Stimulated activated CD4-positive, alpha-beta T cell treated with anti-CD3 and anti-CD28 coated beads, TNF-alpha, amount 100 ng/mL, for 4 hours (primary cell): ENCODE results near the gene TFPT.
"Not testable (repeated sequence)": the region's sequence is repeated elsewhere in the genome, so short reads cannot be mapped to it uniquely, and the experiment has no call there.

Source experiments
- DNase-seq, 3 experiments: peaks; one replicate each; pipeline ENCODE4 v3.0.0-alpha.2; 2020; ENCODE audit warnings: low read depth in 3 of 3

Gene TFPT

DNA sequence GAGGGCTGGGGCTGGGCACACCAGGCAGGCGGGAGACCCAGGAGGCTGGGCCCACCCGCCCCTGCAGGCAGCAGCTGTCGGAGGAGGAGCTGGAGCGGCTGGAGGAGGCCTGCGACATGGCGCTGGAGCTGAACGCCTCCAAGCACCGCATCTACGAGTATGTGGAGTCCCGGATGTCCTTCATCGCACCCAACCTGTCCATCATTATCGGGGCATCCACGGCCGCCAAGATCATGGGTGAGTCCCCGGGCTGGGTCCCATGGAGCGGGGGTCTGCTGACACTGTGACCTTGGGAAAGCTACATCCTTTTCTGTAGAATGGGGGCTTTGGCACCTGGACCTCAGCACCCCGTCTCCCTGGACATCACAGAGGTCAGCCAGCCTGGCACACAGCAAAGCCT lies 8.2 kb upstream of the TFPT start:
- no peak for DNase-seq

DNA sequence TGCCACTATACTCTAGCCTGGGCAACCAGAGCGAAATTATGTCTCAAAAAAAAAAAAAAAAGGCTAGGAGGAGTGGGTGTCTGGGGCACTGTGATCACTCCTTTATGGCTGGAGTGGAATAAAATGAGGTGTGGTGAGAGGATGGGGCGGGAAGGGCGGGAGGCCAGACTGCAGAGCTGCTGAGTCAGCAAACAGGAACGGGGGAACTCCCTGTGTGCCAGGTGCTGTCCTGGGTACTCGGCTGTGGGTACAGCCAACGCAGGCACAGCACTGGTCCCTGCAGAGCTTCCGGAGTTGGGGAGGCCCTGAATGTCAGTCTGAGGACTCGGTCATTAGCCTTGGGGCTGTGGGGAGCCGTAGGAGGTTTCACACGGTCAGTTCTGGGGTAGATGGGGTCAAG lies 5.8 kb upstream of the TFPT start:
- no peak for DNase-seq

DNA sequence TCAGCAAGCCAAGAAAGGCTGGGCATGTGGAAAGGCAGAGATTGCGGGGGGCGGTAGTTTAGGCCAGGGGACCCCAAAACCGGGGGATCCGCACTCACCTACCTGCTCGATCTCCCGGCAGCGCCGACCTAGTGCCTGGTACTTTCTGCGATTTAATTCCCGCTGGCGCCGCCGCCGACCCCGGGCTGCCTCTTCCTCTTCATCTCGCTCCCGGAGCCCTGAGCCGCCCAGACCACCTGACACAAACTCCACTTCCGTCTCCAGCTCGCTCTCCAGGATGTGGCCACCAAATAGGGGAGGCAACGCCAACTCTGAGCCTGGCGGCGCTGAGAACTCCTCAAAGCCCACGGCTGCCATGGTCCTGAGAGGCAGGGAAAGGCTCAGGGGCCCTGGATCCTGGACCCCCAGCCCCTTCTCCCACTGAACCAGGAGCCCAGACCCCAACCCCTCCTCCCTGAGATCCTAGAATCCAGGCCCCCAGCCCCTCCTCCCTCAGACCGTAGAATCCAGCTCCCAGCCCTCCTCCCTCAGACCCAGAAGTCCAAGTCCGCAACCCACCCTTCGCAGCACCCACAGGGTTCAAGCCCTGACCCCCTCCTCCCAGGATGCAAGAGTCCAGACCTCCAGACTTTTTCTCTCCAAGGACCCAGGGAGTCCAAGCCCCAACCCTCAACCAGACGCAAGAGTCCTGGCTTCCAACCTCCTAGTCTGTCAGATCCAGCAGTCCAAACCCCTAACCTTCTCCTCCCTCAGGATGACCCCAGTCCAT lies 933 bp downstream of the TFPT start:
- DNase-seq: no peak

DNA sequence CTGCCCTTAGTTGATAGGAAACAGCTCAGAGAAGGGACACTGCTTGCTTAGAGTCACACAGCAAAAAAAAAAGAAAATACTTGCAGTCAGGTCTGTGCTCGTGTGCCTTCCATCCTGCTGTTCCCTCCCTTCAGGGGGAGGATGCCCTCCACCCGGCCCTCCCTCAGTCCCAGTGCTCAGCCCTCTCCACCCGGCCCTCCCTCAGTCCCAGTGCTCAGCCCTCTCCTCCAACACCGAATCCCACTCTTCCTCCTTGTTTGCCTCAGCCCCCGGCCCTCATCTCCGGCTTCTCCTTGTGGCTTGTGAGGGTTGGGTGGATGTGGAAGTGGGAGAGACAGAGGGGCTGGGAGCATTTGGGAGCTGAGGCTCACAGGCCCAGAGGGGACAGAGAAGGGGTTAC lies 5.8 kb downstream of the TFPT start:
- no peak for DNase-seq

DNA sequence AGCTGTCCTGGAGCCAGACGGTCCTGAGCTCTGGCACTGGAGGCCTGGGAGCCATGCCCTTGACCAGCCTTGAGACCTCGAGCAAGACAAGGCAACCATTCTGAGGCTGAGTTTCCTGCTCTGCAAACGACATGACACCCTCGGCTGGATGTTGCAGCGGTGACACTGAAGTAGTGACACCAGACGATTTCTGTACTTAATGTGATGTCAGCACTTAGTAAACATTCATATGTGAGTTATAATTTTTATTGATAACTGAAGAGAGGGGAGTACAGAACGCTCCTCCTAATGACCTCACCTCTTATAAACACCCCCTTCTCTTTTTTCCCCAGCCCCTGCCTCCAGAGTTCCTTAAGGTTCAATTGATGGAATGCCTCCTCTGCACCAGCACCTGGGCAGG lies 7.0 kb downstream of the TFPT start:
- DNase-seq: no peak

DNA sequence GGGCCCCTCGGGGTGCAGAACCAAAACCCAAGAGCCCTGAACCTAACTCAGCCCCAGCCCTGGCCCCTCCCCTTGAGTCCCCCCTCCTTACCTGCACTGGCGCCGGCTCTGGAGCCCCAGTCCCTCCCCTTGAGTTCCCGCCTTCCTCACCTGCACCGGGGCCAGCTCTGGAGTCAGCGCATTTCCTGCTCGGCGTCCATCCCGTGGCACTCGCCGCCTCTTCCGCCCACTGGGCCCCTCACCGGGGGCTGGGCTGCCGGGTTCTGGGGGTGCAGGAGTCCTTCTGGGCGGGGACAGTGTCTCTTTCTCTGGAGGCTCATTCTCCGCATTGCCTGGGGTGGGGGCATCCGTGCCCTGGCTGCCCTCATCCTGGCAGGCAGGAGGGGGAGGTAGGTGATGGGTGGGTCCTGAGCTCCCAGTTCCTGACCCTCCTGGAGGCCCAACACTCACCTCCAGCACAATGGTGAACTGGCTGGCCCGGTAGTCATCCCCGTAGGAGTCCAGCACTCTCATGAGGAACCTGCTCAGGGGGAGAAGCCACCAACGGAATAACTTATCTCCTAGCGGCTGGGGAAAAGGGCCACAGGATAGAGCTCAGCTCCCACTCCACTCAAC lies 7.5 kb downstream of the TFPT start:
- DNase-seq: no peak

DNA sequence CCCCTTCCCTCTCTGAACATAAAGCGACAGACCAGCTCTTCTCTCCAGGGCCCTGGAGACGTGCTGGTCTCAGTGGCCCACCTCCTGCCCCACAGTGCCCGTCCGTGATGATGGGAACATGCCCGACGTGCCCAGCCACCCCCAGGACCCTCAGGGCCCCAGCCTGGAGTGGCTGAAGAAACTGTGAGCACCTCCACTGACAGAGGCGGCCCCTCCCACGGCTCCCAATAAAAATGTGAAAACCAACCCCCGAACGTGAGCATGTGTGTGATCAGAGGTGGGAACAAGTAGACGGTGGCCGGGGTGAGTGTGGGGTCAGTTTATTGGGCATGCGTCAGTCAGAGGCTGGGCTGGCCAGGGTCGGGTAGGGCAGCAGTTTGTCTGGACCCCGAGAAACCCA lies 8.7 kb downstream of the TFPT start:
- DNase-seq: no peak

DNA sequence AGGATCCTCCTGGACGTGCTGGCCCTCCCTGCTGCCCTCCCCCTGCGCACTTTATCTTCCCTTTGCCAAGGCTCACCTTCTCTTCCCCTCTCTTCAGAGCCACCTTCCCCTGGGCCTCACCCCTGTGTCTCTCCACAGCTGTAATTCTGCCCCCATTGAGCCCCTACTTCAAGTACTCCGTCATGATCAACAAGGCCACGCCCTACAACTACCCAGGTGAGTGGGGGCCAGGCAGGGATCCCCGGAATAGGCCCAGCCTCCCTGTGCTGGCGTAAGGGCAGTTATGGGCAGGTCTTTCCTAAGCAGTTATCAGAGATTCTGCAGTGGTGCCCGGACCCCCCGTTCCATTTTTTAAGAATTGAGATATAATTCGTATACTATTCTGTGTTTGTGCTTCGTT lies 9.7 kb downstream of the TFPT start:
- DNase-seq: no peak

DNA sequence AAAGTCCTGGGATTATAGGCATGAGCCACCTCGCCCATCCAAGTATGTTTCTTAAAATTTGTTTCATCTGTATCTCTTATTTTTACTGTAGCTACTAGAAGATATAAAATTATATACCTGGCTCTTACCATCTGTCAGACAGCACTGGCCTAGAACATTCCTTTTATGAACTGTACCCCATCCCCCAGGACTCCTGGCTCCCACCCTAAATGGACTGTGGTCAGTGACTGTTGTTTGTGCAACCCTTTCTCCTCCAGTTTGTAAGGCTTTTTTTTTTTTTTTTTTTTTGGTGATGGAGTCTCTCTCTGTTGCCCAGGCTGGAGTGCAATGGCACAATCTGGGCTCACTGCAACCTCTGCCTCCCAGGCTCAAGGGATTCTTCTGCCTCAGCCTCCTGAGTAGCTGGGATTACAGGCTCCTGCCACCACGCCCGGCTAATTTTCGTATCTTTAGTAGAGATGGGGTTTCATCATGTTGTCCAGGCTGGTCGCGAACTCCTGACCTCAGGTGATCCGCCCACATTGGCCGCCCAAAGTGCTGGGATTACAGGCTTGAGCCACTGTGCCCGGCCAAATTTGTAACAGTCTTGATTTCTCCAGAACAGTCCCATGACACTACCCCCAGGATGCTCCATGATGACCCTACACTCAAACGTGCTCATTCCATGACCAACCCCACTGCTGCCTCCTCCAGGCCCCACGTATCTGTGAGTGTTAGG lies 10.3 kb downstream of the TFPT start:
- no peak for DNase-seq

DNA sequence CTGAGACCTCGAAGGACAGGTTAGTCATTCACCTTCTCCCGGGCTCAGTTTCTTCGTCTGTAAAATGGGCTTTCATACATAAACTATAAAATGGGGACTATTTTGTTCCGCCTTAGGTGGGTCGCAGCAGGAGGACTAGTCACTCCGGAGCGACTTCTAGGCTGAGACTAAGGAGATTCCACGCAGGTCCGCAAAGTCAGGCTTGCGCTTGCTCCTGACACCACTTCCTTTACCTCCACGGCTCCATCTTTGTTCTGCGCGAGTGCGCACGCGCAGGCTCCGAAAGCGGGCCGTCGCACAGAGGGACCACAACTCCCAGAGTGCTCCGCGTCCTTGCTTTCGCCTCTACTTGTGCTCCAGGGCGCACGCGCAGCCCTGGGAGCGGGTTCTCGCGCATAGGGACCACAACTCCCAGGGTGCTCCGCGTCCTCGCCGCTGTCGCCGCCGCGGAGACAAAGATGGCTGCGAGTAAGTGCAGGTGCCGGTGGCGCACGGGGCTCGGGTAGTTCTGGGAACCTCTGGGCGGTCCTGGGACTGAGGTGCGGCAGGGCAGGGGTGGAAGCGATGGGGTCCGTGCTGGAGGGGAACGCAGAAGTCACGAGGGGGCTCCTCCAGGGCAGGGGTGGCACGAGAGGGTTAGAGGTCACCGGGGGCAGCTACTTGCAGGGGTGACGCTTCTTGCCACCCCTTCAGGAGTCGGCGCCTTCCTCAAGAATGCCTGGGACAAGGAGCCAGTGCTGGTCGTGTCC lies 12.9 kb downstream of the TFPT start, which contains the start of gene NDUFA3:
Gene NDUFA3, plus strand, starts transcription at position 435 of the 749 bp plus-strand sequence. Its CDS starts 24 bp downstream, at position 459.
- peak; percentile 85 to 98 (median 94) for DNase-seq

DNA sequence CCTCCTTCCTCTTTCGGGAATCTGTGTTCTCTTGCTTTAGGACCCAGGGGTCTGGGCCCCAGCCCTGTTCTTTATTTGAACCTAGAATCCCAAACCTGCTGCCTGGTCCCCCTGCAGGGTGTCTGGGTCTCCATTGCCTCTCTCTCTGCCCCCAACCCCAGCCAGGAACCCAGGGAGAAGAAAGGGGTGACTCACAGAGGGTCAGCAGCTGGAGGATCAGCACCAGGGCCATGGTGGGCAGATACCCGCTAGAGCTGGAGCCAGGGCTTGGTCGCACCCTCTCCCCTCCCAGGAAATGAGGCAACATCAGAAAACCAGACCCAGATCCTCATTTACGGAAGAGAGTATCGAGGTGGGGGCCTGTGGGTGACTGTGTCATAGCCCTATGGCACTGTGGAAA lies 14.9 kb downstream of the TFPT start, which contains the start of gene OSCAR:
Gene OSCAR, minus strand, starts transcription at position 243 of the 400 bp plus-strand sequence. Its CDS starts 11 bp downstream, at position 232.
- no peak for DNase-seq

DNA sequence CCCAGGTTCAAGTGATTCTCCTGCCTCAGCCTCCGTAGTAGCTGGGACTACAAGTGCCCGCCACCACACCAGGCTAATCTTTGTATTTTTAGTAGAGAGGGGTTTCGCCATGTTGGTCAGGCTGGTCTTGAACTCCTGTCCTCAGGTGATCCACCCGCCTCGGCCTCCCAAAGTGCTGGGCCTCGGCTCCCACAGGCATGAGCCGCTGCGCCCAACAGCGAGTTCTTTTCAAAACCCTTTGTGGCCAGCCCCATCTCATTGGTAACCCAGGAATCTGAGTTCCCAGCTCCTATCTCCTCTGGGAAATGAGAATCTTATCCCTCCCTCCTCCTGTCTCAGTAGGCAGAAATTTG lies 15.6 kb downstream of the TFPT start:
- not testable (repeated sequence) for DNase-seq

DNA sequence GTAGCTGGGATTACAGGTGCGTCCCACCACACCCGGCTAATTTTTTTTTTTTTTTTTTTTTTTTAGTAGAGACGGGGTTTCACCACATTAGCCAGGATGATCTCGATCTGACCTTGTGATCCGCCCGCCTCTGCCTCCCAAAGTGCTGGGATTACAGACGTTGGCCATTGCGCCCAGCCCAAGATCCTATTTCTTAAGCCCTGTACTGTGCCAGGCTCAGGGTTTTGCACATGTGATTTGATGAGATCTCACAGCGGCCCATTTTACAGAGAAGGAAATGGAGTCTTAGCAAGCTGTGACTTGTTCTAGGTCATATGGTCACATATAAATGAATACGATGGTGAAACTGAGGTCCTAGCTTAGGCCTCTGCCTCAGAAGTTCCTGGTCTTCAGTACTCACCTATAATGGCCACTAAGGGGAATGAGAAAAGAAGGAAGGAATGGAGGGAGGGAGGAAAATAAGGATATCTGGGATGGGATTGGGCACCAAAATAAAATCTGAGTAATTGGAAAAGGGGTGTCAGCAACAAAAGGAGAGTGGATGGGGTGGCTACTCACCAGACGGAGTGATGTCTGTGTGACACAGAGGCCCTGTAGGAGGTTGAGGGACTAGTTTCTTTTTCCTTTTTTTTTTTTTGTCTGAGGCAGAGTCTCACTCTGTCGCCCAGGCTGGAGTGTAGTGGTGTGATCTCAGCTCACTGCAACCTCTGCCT lies 16.1 kb downstream of the TFPT start:
- no peak for DNase-seq

DNA sequence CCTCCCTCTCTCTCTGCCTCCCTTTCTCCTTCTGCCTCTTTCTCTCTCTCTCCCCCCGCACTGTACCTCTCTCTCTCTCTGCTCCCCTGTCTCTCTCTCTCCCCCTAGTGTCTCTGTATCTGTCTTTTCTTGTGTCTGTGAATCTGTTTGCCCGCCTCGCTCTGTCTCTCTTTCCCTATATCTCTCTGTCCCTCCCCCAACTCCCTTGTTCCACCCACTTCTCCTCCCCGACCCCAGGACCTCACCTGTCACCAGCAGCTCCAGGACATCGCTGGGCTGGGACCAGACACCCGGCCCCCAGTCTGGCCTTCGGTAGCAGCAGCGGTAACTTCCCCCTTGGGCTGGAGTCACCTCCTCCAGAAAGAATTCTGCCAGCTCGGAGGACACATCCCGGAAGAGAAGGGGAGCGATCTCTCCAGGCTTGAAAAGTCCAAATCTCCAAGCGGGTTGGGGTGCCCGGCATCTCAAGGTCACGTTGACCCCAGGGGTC lies 18.8 kb downstream of the TFPT start:
- DNase-seq: no peak

DNA sequence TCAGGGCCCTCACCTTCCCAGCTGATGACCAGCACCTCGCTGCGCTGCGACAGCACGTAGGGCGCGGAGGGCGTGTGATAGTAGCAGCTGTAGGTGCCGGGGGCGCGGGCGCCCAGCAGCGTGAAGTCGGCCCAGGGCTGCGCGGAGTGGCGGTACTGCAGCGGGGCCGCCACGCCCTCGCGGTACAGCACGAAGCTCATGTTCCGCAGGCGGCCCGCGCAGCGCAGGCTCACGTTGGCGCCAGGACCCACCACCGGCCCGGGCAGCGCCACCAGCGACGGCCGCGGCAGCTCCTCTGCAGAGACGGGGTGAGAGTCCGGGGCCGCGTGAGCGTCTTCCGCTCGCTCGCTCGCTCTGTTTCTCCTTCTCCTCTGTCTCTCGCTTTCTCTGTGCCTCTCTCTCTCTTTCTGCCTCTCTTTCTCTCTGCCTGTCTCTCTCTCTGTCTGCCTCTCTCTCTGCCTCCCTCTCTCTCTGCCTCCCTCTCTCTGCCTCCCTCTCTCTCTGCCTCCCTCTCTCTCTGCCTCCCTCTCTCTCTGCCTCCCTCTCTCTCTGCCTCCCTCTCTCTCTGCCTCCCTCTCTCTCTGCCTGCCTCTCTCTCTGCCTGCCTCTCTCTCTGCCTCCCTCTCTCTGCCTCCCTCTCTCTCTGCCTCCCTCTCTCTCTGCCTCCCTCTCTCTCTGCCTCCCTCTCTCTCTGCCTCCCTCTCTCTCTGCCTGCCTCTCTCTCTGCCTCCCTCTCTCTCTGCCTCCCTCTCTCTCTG lies 19.4 kb downstream of the TFPT start:
- peak in 1 of 3 experiments; percentile 31 for DNase-seq

DNA sequence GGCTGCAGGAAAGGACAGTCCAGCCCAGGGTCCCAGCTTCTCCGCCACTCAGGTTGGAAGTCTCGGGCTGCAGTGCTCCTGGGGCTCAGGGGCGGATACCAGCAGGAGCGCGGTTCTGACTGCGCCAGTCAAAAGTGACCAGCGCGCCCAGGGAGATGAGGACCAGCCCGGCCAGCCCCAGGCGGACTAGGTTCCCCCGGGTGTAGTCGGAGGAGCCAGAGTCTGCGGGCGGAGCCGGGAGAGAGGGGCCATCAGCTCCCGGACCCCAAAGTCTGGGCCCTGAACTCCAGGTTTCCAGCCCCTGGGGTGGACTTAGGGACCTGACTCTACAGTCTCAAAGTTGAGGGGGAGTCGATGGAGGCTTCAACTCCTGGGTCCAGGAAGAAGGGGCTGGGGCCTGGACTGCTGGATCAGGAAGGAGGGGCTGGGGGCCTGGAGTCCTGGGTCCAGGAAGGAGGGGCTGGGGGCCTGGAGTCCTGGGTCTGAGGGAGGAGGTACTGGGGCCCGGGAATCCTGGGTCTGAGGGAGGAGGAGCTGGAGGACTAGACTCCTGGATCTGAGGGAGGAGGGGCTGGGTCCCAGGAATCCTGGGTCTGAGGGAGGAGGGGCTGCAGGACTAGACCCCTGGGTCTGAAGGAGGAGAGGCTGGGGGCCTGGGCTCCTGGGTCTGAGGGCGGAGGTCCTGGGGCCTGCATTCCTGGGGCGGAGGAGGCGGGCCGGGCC lies 20.2 kb downstream of the TFPT start:
- DNase-seq: no peak

DNA sequence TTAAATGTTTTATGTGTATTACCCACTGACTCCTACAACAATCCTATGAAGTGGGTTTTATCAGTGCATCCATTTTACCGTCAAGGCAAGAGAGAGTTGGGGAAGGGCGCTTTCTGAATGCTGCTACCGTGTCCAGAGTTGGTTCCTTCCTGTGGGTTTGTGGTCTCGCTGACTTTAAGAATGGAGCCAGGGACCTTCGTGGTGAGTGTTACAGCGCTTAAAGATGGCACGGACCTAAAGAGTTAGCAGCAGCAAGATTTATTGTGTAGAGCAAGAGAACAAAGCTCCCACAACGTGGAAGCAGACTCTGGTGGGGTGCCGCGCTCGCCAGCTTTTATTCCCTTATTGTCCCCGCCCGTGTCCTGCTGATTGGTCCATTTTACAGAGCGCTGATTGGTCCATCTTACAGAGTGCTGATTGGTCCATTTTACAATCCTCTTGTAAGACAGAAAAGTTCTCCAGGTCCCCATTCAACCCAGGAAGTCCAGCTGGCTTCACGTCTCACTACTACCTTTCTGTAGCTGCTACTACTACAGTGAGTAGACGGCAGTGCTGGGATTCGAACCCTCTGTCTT lies 20.9 kb downstream of the TFPT start:
- no peak for DNase-seq

DNA sequence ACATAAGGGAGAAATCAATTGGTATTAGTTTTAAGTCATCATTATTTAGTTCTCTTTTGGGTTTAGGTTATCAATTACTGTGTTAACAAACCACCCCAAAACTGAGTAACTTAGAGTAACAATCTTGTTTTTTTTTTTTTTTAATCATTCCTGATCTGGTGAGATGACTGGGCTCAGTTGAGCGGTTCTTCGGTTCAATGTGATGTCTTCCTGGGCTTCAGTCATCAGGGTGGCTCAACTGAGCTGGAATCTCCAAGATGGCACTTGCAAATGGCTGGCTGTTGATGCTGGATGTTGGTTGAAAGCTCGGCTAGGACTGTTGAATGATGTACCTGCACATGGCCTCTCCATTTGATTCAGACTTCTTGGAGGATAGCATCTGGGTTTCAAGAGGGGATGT lies 31.0 kb downstream of the TFPT start:
- DNase-seq: no peak

DNA sequence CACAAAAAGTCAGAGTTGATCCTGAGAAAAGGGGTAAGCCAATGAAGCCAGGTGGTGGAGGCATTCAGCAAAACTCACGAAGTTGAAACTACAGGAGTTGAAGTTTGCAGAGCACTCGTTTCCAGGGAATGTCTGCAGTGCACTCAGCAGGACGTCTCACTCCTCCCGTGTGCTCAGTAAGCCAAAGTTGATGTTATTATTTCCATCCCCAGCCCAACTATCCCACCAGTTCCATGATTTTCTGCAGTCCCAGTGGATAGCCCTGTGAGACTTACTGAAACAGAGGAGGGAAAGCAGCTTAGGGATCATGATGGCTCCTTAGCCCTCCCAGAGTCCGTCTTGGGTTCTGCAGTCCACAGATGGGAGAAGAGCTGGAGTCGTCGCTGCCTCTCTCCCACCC lies 34.4 kb downstream of the TFPT start, which contains the start of gene TARM1:
Gene TARM1, minus strand, starts transcription at position 334 of the 400 bp plus-strand sequence. Its CDS starts 25 bp downstream, at position 309.
- DNase-seq: no peak
